A549 (cell line): ENCODE results near the gene APOBEC3C. TPM values are rescaled to one million over a fixed set of nuclear protein-coding genes. Genes with fewer than 3 reads are reported as not detected.

ENCODE experiments used
- ATAC-seq, 2 experiments: fragments of 200-7000 bp in 1 of 2; fragments of >200 bp in 1 of 2; cut with Nextera tagmentation in 1 of 2; cut with Tn5 transposase in 1 of 2; 3 replicates each; pipeline versions ENCODE4 v1.8.0 to v1.9.1; 2018 to 2020; ENCODE audit warnings: mild to moderate bottlenecking in 1 of 2, moderate library complexity in 1 of 2
- CTCF ChIA-PET: fragments of 300-600 bp; sonication (Branson Sonifier 250); formaldehyde crosslinking; extraction: SDS; loops from one replicate; lab custom pipeline; 2021; ENCODE audit warnings: antibody characterized with exemption, inconsistent platforms; lab: Yijun Ruan, JAX
- POLR2A ChIA-PET: fragments of 350-600 bp; formaldehyde crosslinking; extraction: SDS; loops from one replicate; lab custom pipeline; 2021; ENCODE audit warnings: antibody characterized with exemption, inconsistent platforms; lab: Yijun Ruan, JAX
- DNase-seq, 2 experiments: peaks; one replicate each; pipeline versions ENCODE4 v3.0.0 to v3.0.0-alpha.2; 2011 to 2016; ENCODE audit warnings: low read depth in 1 of 2, low spot score in 1 of 2
- FAIRE-seq: peaks from 2 replicates; lab custom pipeline; 2011; peaks lifted over from hg19 to GRCh38; lab: Jason Lieb, UNC
- H3K27ac ChIP-seq, 2 experiments: fragments of >200 bp; sonication (Bioruptor Twin); formaldehyde crosslinking; 3 replicates each; pipeline ENCODE4 v1.5.1; 2016 to 2017
- H3K4me1 ChIP-seq: fragments of >200 bp; sonication (Bioruptor Twin); formaldehyde crosslinking; 3 replicates; pipeline ENCODE4 v1.6.1; 2016
- H3K4me2 ChIP-seq: fragments of >200 bp; sonication (Bioruptor Twin); formaldehyde crosslinking; 3 replicates; pipeline ENCODE4 v1.6.1; 2016
- H3K4me3 ChIP-seq: fragments of >200 bp; sonication (Bioruptor Twin); formaldehyde crosslinking; 3 replicates; pipeline ENCODE4 v1.5.1; 2016
- H3K9me3 ChIP-seq: fragments of >200 bp; sonication (Bioruptor Twin); formaldehyde crosslinking; 3 replicates; pipeline ENCODE4 v1.6.1; 2016
- BHLHE40 ChIP-seq: IDR thresholded peaks from 2 replicates; pipeline ENCODE4 v1.6.1; 2012; ENCODE audit warnings: low read depth, low read length, inconsistent platforms
- CEBPB ChIP-seq, 2 experiments: fragments of >200 bp in 1 of 2; sonication (Bioruptor Twin) in 1 of 2; formaldehyde crosslinking in 1 of 2; IDR thresholded peaks; 2 replicates each; pipeline ENCODE4 v1.6.1; 2012 to 2016
- EHF ChIP-seq: fragments of 250-450 bp; sonication (Bioruptor Pico); IDR thresholded peaks from 2 replicates; pipeline ENCODE4 v1.5.0; 2020; ENCODE audit warnings: mild to moderate bottlenecking
- FOXS1 ChIP-seq: fragments of 250-450 bp; sonication (Bioruptor Pico); IDR thresholded peaks from 2 replicates; pipeline ENCODE4 v1.5.0; 2020; ENCODE audit warnings: mild to moderate bottlenecking, moderate library complexity
- HDAC2 ChIP-seq: fragments of 200-600 bp; sonication (generic); IDR thresholded peaks from 2 replicates; pipeline ENCODE4 v1.6.1; 2016
- HOXB13 ChIP-seq: fragments of 250-450 bp; sonication (Bioruptor Pico); IDR thresholded peaks from 2 replicates; pipeline ENCODE4 v1.5.0; 2020; ENCODE audit warnings: low read depth, mild to moderate bottlenecking, moderate library complexity
- HOXB5 ChIP-seq: fragments of 250-450 bp; sonication (Bioruptor Pico); IDR thresholded peaks from 2 replicates; pipeline ENCODE4 v1.5.0; 2020; ENCODE audit warnings: mild to moderate bottlenecking, moderate library complexity
- KDM5A ChIP-seq: fragments of 200-600 bp; sonication (generic); IDR thresholded peaks from 2 replicates; pipeline ENCODE4 v1.6.1; 2016; ENCODE audit warnings: antibody characterized with exemption, mild to moderate bottlenecking
- MYC ChIP-seq: IDR thresholded peaks from 2 replicates; pipeline ENCODE4 v1.6.1; 2012; ENCODE audit warnings: mild to moderate bottlenecking, inconsistent platforms, low read length, improper control_type of control experiment, borderline replicate concordance
- NPAS2 ChIP-seq: fragments of 250-450 bp; sonication (Bioruptor Pico); IDR thresholded peaks from 2 replicates; pipeline ENCODE4 v1.8.0; 2022; ENCODE audit warnings: mild to moderate bottlenecking, moderate library complexity, borderline replicate concordance
- POLR2AphosphoS2 ChIP-seq: conservative IDR thresholded peaks from 2 replicates; pipeline ENCODE4 v1.6.1; 2012; ENCODE audit warnings: low read length, improper control_type of control experiment, inconsistent platforms
- RAD21 ChIP-seq, 2 experiments: fragments of >200 bp in 1 of 2; sonication (Bioruptor Twin) in 1 of 2; formaldehyde crosslinking in 1 of 2; IDR thresholded peaks in 1 of 2; conservative IDR thresholded peaks in 1 of 2; 2 replicates in 1 of 2; 3 replicates in 1 of 2; pipeline ENCODE4 v1.6.1; 2012 to 2018; ENCODE audit warnings: inconsistent platforms in 1 of 2
- RCOR1 ChIP-seq: fragments of 150-350 bp; IDR thresholded peaks from 2 replicates; pipeline ENCODE4 v1.6.1; 2014; ENCODE audit warnings: antibody characterized with exemption, low read length, low read depth
- RFX5 ChIP-seq: fragments of 450-650 bp; IDR thresholded peaks from 2 replicates; pipeline ENCODE4 v1.7.1; 2014; ENCODE audit warnings: antibody characterized with exemption, mild to moderate bottlenecking, moderate library complexity
- SMC3 ChIP-seq: fragments of >200 bp; sonication (Bioruptor Twin); formaldehyde crosslinking; IDR thresholded peaks from 3 replicates; pipeline ENCODE4 v1.6.1; 2018; ENCODE audit warnings: inconsistent platforms
- SREBF2 ChIP-seq: fragments of 450-650 bp; IDR thresholded peaks from 2 replicates; pipeline ENCODE4 v1.6.1; 2014; ENCODE audit warnings: mild to moderate bottlenecking, moderate library complexity
- TFCP2L1 ChIP-seq: fragments of 250-450 bp; sonication (Bioruptor Pico); IDR thresholded peaks from 2 replicates; pipeline ENCODE4 v1.5.0; 2021; ENCODE audit warnings: mild to moderate bottlenecking
- ZNF302 ChIP-seq: fragments of 250-450 bp; sonication (Bioruptor Pico); IDR thresholded peaks from 2 replicates; pipeline ENCODE4 v1.9.0; 2021; ENCODE audit warnings: inconsistent platforms, mild to moderate bottlenecking, moderate library complexity
- WGBS: methylation state at CpG from one replicate; pipeline ENCODE4 v1.1.6; 2017; ENCODE audit errors: missing lambda C conversion rate; 5-methylcytosine and 5-hydroxymethylcytosine counted together
- polyA plus RNA-seq, 4 experiments: library from polyadenylated mRNA; depleted of rRNA in 3 of 4; stranded (reverse); fragments of >200 nt; fragmentation: RNase III in 1 of 4; extraction: RNeasy Plus Mini Kit Qiagen cat#74134 plus additional on column Dnase treatment in 1 of 4; gene quantifications; 2 replicates in 3 of 4; 3 replicates in 1 of 4; pipeline ENCODE4 v1.2.3, GENCODE V29; 2011 to 2017
- TF ChIP-seq, protein P1 (sequence below): fragments of >200 bp; sonication (Bioruptor Twin); formaldehyde crosslinking; IDR thresholded peaks from 3 replicates; pipeline ENCODE4 v1.6.1; 2016
- TF ChIP-seq, protein P2 (sequence below): fragments of 200-600 bp; sonication (generic); IDR thresholded peaks from 2 replicates; pipeline ENCODE4 v1.6.1; 2016; ENCODE audit warnings: antibody characterized with exemption, mild to moderate bottlenecking, moderate library complexity
- TF ChIP-seq, protein P3 (sequence below): fragments of 150-350 bp; IDR thresholded peaks from 2 replicates; pipeline ENCODE4 v1.6.1; 2014; ENCODE audit warnings: low read depth, mild to moderate bottlenecking, low read length
- TF ChIP-seq, protein P4 (sequence below): fragments of >200 bp; sonication (Bioruptor Twin); formaldehyde crosslinking; IDR thresholded peaks from 3 replicates; pipeline ENCODE4 v1.5.1; 2016

APOBEC3C gene
- polyA plus RNA-seq, 2 of the 4 experiments (the other 2 are of a cell fraction) = 15.1 to 31.7 TPM

DNA sequence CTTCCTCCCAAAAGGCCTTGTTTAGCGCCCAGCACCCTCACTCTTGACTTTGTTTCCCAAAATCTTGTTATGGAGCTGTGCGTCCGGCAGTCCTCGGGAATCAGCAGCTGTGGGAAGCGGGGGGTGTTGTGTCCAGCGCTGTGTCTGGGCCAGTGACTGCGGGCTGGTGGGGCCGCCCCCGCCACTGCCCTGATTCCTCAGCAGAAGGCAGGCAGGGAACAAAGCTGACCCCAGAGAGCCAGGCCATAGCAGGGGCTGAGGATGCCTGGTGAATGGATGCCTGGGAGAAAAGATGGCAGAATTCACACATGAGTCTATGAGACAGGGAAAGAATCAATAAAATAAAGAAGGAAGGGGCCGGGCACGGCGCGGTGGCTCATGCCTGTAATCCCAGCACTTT, 2.5 kb downstream of the APOBEC3C start:
- no peak for DNase-seq
- Histone ChIP-seq H3K4me1 (peaks cover 13% of the 10 kb centered on the region), H3K9me3 (no peaks in the 10 kb centered on the region), H3K4me2 (no peak overlapping the region), H3K27ac (no peak overlapping the region), H3K4me3 (no peak overlapping the region)
- TF ChIP-seq, protein P1, sequence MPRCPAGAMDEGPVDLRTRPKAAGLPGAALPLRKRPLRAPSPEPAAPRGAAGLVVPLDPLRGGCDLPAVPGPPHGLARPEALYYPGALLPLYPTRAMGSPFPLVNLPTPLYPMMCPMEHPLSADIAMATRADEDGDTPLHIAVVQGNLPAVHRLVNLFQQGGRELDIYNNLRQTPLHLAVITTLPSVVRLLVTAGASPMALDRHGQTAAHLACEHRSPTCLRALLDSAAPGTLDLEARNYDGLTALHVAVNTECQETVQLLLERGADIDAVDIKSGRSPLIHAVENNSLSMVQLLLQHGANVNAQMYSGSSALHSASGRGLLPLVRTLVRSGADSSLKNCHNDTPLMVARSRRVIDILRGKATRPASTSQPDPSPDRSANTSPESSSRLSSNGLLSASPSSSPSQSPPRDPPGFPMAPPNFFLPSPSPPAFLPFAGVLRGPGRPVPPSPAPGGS = no peak
- TF ChIP-seq FOXS1 (CRISPR knock-in tag) = no peak
- TF ChIP-seq, protein P2, sequence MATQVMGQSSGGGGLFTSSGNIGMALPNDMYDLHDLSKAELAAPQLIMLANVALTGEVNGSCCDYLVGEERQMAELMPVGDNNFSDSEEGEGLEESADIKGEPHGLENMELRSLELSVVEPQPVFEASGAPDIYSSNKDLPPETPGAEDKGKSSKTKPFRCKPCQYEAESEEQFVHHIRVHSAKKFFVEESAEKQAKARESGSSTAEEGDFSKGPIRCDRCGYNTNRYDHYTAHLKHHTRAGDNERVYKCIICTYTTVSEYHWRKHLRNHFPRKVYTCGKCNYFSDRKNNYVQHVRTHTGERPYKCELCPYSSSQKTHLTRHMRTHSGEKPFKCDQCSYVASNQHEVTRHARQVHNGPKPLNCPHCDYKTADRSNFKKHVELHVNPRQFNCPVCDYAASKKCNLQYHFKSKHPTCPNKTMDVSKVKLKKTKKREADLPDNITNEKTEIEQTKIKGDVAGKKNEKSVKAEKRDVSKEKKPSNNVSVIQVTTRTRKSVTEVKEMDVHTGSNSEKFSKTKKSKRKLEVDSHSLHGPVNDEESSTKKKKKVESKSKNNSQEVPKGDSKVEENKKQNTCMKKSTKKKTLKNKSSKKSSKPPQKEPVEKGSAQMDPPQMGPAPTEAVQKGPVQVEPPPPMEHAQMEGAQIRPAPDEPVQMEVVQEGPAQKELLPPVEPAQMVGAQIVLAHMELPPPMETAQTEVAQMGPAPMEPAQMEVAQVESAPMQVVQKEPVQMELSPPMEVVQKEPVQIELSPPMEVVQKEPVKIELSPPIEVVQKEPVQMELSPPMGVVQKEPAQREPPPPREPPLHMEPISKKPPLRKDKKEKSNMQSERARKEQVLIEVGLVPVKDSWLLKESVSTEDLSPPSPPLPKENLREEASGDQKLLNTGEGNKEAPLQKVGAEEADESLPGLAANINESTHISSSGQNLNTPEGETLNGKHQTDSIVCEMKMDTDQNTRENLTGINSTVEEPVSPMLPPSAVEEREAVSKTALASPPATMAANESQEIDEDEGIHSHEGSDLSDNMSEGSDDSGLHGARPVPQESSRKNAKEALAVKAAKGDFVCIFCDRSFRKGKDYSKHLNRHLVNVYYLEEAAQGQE = no peak
- TF ChIP-seq ZNF302 (CRISPR knock-in tag) = no peak
- TF ChIP-seq RCOR1 = no peak
- no peak for TF ChIP-seq HDAC2
- no peak for TF ChIP-seq MYC
- TF ChIP-seq, protein P3, sequence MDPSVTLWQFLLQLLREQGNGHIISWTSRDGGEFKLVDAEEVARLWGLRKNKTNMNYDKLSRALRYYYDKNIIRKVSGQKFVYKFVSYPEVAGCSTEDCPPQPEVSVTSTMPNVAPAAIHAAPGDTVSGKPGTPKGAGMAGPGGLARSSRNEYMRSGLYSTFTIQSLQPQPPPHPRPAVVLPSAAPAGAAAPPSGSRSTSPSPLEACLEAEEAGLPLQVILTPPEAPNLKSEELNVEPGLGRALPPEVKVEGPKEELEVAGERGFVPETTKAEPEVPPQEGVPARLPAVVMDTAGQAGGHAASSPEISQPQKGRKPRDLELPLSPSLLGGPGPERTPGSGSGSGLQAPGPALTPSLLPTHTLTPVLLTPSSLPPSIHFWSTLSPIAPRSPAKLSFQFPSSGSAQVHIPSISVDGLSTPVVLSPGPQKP = no peak
- no peak for TF ChIP-seq BHLHE40
- TF ChIP-seq EHF (CRISPR knock-in tag) = no peak
- TF ChIP-seq POLR2AphosphoS2 = no peak
- no peak for TF ChIP-seq HOXB5
- no peak for TF ChIP-seq SMC3
- TF ChIP-seq KDM5A = no peak
- TF ChIP-seq SREBF2 = no peak
- TF ChIP-seq CEBPB (IDR thresholded peaks at IDR 0.05) = no peak
- no peak for FAIRE-seq
- ChIA-PET POLR2A (no interaction called here), CTCF (interaction anchor here (2.2 kb wide), 1 partner anchor 248 kb away, joined by 5 read pairs; no protein-coding TSS in a partner anchor)
- 95% methylated on average over 13 of the region's 13 CpGs for WGBS
- no peak for ATAC-seq

DNA sequence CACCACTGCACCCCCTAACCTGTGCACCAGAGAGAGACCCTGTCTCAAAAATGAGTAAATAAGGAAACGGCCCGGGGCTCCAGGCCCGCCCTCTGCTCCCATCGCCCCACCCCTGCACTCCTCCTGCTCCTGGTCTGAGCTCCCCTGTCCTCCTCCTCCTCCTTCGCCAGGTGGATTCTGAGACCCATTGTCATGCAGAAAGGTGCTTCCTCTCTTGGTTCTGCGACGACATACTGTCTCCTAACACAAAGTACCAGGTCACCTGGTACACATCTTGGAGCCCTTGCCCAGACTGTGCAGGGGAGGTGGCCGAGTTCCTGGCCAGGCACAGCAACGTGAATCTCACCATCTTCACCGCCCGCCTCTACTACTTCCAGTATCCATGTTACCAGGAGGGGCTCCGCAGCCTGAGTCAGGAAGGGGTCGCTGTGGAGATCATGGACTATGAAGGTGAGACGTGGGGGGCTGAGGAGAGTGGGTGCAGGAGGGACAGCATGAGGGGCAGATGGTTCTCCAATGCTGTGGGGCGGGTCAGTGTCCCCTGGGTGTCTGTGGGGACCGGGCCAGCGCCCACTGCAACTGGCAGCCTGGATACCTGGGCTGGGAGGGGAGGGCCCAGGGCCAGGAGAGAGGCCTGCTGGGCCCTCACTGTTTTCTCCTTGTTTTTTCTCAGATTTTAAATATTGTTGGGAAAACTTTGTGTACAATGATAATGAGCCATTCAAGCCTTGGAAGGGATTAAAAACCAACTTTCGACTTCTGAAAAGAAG, 3.7 kb downstream of the APOBEC3C start:
- Histone ChIP-seq H3K4me3 (no peak overlapping the region), H3K4me1 (peaks cover 13% of the 10 kb centered on the region), H3K4me2 (no peak overlapping the region), H3K9me3 (no peaks in the 10 kb centered on the region), H3K27ac (no peak overlapping the region)
- TF ChIP-seq NPAS2 (CRISPR knock-in tag) (no peak), HOXB13 (CRISPR knock-in tag) (no peak), TFCP2L1 (no peak), RFX5 (no peak), FOXS1 (CRISPR knock-in tag) (no peak), CEBPB (IDR thresholded peaks at IDR 0.05) (no peak), RAD21 (conservative IDR thresholded peaks at IDR 0.05 in 1 of 2, IDR thresholded peaks at IDR 0.05 in 1 of 2) (no peak), POLR2AphosphoS2 (no peak)
- TF ChIP-seq, protein P3 = no peak
- TF ChIP-seq, protein P2 = no peak
- TF ChIP-seq, protein P4, sequence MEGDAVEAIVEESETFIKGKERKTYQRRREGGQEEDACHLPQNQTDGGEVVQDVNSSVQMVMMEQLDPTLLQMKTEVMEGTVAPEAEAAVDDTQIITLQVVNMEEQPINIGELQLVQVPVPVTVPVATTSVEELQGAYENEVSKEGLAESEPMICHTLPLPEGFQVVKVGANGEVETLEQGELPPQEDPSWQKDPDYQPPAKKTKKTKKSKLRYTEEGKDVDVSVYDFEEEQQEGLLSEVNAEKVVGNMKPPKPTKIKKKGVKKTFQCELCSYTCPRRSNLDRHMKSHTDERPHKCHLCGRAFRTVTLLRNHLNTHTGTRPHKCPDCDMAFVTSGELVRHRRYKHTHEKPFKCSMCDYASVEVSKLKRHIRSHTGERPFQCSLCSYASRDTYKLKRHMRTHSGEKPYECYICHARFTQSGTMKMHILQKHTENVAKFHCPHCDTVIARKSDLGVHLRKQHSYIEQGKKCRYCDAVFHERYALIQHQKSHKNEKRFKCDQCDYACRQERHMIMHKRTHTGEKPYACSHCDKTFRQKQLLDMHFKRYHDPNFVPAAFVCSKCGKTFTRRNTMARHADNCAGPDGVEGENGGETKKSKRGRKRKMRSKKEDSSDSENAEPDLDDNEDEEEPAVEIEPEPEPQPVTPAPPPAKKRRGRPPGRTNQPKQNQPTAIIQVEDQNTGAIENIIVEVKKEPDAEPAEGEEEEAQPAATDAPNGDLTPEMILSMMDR = no peak
- no peak for DNase-seq
- ChIA-PET CTCF (no interaction called here), POLR2A (no interaction called here)
- ATAC-seq = no peak
- WGBS = 83% methylated on average over 14 of the region's 18 CpGs
- no peak for FAIRE-seq
